Chondrocyte (in vitro differentiated cells): Measurements from ENCODE around the gene PHRF1. TPM values are rescaled to one million over a fixed set of nuclear protein-coding genes. Genes with fewer than 3 reads are reported as not detected.
"Not testable (repeated sequence)": the region's sequence is repeated elsewhere in the genome, so short reads cannot be mapped to it uniquely, and the experiment has no call there.

Source experiments
- DNase-seq: peaks from one replicate; pipeline ENCODE4 v3.0.0; 2021; ENCODE audit warnings: mixed read lengths, low spot score
- H3K27ac Mint-ChIP-seq: one replicate; pipeline ENCODE4 v1.8.0; 2021; ENCODE audit warnings: mild to moderate bottlenecking, moderate library complexity, mixed read lengths; ENCODE audit not compliant: unreplicated experiment
- H3K27me3 Mint-ChIP-seq: 2 replicates; pipeline ENCODE4 v1.8.0; 2021; ENCODE audit warnings: low read depth, mixed read lengths
- H3K36me3 Mint-ChIP-seq: 2 replicates; pipeline ENCODE4 v1.8.0; 2021; ENCODE audit warnings: low read depth, mixed read lengths
- H3K4me1 Mint-ChIP-seq: 2 replicates; pipeline ENCODE4 v1.8.0; 2021; ENCODE audit warnings: low read depth, mild to moderate bottlenecking, mixed read lengths
- H3K4me3 Mint-ChIP-seq: one replicate; pipeline ENCODE4 v1.8.0; 2021; ENCODE audit warnings: mild to moderate bottlenecking, moderate library complexity, mixed read lengths; ENCODE audit not compliant: unreplicated experiment
- H3K9me3 Mint-ChIP-seq: 2 replicates; pipeline ENCODE4 v1.8.0; 2021; ENCODE audit warnings: low read depth, mixed read lengths
- CTCF ChIP-seq: fragments of 200-600 bp; sonication (generic); IDR thresholded peaks from 2 replicates; pipeline ENCODE4 v1.5.0; 2021; ENCODE audit warnings: antibody characterized with exemption, mild to moderate bottlenecking, moderate library complexity
- total RNA-seq: library from RNA; stranded (reverse); gene quantifications from 3 replicates; pipeline ENCODE4 v1.2.1, GENCODE V29; 2021

Gene PHRF1
- total RNA-seq, 1 donor from 2014 or later, result 25.9 TPM

- no peaks in the 10 kb centered on the region for H3K9me3 Mint-ChIP-seq
- H3K27ac Mint-ChIP-seq, result no peak overlapping the region
- H3K27me3 Mint-ChIP-seq, result no peaks in the 10 kb centered on the region
- peaks cover under 1% of the 10 kb centered on the region for H3K4me1 Mint-ChIP-seq
- H3K4me3 Mint-ChIP-seq, result no peak overlapping the region
- TF ChIP-seq CTCF, result no peak
- H3K36me3 Mint-ChIP-seq, result peaks cover 5% of the 10 kb centered on the region
- DNase-seq, result no peak
Measured at GRCh38 chr11:643849-644738, 67.8 kb downstream of the PHRF1 start.

DNA sequence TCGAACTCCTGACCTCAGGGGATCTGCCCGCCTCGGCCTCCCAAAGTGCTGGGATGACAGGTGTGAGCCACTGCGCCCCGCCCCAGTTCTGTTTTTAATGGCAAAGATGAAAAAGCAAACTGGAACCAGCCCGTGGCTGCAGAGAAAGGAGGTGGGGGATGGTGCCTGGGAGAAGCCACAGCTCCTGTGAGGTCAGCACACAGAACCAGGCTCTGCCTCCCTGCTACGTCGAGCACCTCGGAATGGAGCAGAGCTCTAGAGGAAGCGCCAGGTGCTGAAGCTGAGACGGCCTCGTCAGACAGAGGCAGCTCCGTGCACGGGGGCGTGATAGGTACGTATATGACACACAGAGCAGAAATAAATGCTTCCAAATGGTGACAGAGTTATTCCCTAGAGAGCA lies 69.3 kb downstream of the PHRF1 start:
- H3K27ac Mint-ChIP-seq, result no peak overlapping the region
- no peak for DNase-seq
- H3K4me3 Mint-ChIP-seq, result no peak overlapping the region
- H3K9me3 Mint-ChIP-seq, result no peaks in the 10 kb centered on the region
- TF ChIP-seq CTCF, result no peak
- no peaks in the 10 kb centered on the region for H3K27me3 Mint-ChIP-seq
- H3K36me3 Mint-ChIP-seq, result peaks cover 8% of the 10 kb centered on the region
- H3K4me1 Mint-ChIP-seq, result no peaks in the 10 kb centered on the region

- H3K27ac Mint-ChIP-seq, result no peak overlapping the region
- no peaks in the 10 kb centered on the region for H3K4me1 Mint-ChIP-seq
- H3K27me3 Mint-ChIP-seq, result no peaks in the 10 kb centered on the region
- H3K36me3 Mint-ChIP-seq, result peaks cover 9% of the 10 kb centered on the region
- DNase-seq, result no peak
- TF ChIP-seq CTCF, result no peak
- no peak overlapping the region for H3K4me3 Mint-ChIP-seq
- no peaks in the 10 kb centered on the region for H3K9me3 Mint-ChIP-seq
Measured at GRCh38 chr11:646214-646613, 69.9 kb downstream of the PHRF1 start.

GRCh38 chr11:647672-648158 lies 71.4 kb downstream of the PHRF1 start:
- H3K4me3 Mint-ChIP-seq, DNase-seq, H3K4me1 Mint-ChIP-seq, H3K9me3 Mint-ChIP-seq, H3K27ac Mint-ChIP-seq, H3K27me3 Mint-ChIP-seq: not testable (repeated sequence)
- H3K36me3 Mint-ChIP-seq, result peaks cover 11% of the 10 kb centered on the region

DNA sequence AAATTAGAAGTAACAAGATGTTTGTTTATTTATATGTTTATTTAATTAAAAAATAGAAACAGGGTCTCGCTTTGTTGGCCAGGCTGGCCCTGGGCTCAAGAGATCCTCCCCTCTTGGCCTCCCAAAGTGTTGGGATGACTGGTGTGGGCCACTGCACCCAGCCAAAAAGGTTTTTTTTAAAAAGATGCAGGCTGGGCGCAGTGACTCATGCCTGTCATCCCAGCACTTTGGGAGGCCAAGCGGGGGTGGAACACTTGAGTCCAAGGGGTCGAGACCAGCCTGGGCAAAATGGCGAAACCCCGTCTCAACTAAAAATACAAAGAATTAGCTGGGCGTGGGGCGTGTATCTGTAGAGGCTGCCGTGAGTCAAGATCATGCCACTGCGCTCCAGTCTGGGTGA lies 74.2 kb downstream of the PHRF1 start:
- Mint-ChIP-seq H3K4me1 (no peaks in the 10 kb centered on the region), H3K9me3 (no peaks in the 10 kb centered on the region), H3K27me3 (no peaks in the 10 kb centered on the region), H3K4me3 (no peak overlapping the region), H3K27ac (no peak overlapping the region), H3K36me3 (peaks cover 11% of the 10 kb centered on the region)
- no peak for DNase-seq
- no peak for TF ChIP-seq CTCF

- not testable (repeated sequence) for H3K9me3 Mint-ChIP-seq, H3K4me1 Mint-ChIP-seq
- H3K36me3 Mint-ChIP-seq, result peaks cover 12% of the 10 kb centered on the region
Measured at GRCh38 chr11:653136-653535, 76.9 kb downstream of the PHRF1 start.

More at GRCh38 chr11:653136-653535, 76.9 kb downstream of the PHRF1 start:
- DNase-seq, H3K27ac Mint-ChIP-seq, H3K4me3 Mint-ChIP-seq, H3K27me3 Mint-ChIP-seq: not testable (repeated sequence)
